Keratinocyte (primary cell): ENCODE results near the gene STAC.

ENCODE experiments used
- EZH2 ChIP-seq: IDR thresholded peaks from one replicate; pipeline ENCODE4 v1.6.1; 2012; ENCODE audit warnings: inconsistent platforms, mild to moderate bottlenecking, low read length, moderate library complexity
- TF ChIP-seq, protein P1 (sequence below), 3 experiments: IDR thresholded peaks in 1 of 3; conservative IDR thresholded peaks in 1 of 3; optimal IDR thresholded peaks in 1 of 3; 2 replicates in 2 of 3; 3 replicates in 1 of 3; pipeline versions ENCODE3 to v1.5.1; 2011; ENCODE audit warnings: low read length in 3 of 3, mild to moderate bottlenecking in 3 of 3, moderate library complexity in 2 of 3, control low read depth in 1 of 3, inconsistent platforms in 1 of 3; ENCODE audit not compliant: insufficient read depth in 2 of 3; ENCODE audit errors: extremely low read depth in 1 of 3

DNA sequence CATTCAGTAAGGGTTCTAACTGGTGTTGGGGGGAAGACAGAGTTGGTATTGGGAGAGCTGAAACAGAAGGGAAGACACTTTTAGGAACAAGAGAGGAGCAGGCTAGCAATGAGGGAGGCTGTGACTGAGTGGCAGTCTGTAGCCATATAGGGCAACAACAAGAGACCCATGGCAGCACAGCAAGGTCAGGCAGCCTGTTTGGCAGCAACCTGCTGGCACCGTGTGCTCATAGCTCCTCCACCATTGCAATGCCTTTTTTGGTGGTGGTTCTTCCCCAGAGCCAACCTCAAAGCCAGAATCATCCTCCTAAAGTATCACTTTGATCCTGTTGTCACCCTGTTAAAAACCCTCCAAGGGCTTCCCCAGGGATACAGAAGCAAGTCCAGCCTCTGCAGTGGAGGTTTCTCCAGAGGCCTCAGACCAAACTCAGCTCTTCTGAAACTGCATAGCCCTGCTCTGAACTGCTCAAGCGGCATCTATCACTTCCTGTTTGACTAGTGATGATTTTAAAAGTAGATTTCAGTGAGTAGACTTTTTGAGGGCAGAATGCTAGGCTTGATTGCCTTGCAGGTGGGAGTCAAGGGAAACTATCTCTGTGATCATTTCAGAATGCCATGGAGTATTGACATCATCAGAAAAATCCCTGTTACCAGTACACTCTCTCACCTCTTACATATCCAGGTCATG is 176.9 kb downstream of the STAC start:
- TF ChIP-seq EZH2 = no peak
- TF ChIP-seq, protein P1, sequence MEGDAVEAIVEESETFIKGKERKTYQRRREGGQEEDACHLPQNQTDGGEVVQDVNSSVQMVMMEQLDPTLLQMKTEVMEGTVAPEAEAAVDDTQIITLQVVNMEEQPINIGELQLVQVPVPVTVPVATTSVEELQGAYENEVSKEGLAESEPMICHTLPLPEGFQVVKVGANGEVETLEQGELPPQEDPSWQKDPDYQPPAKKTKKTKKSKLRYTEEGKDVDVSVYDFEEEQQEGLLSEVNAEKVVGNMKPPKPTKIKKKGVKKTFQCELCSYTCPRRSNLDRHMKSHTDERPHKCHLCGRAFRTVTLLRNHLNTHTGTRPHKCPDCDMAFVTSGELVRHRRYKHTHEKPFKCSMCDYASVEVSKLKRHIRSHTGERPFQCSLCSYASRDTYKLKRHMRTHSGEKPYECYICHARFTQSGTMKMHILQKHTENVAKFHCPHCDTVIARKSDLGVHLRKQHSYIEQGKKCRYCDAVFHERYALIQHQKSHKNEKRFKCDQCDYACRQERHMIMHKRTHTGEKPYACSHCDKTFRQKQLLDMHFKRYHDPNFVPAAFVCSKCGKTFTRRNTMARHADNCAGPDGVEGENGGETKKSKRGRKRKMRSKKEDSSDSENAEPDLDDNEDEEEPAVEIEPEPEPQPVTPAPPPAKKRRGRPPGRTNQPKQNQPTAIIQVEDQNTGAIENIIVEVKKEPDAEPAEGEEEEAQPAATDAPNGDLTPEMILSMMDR (optimal IDR thresholded peaks at IDR 0.05 in 1 of 3, IDR thresholded peaks at IDR 0.05 in 1 of 3, conservative IDR thresholded peaks at IDR 0.05 in 1 of 3; ENCODE audit: extremely low read depth in 1 of 3, insufficient read depth in 2 of 3, low read length in 3 of 3) = no peak
